Iris pigment epithelial cell (primary cell): Measurements from ENCODE around the gene IL19.
"Not testable (repeated sequence)": the region's sequence is repeated elsewhere in the genome, so short reads cannot be mapped to it uniquely, and the experiment has no call there.

Experiments
- DNase-seq: peaks from one replicate; pipeline ENCODE4 v3.0.0-alpha.2; 2011; ENCODE audit warnings: low read depth

Gene IL19

GRCh38 chr1:206776229-206776628, 5.7 kb downstream of the IL19 start:
- peak; percentile 21 for DNase-seq

DNA sequence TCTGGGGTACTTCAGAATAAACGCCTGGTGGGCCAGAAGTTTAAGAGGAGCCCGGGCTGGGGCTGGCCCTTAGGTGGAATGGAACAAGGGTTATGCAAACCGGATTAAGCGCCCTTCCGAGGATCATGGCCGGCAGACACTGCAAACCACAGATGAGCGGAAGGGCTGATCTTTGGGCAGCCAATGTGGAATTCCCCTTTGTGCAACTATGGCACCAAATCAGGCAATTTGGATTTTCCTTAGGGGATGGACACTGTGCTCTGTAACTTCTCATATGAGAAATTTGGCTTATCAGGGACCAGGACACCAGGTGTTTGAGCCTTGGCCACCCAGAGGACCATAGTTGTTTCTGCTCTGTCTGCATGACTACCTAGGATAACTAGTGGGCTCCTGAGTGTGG, 7.5 kb downstream of the IL19 start:
- no peak for DNase-seq

DNA sequence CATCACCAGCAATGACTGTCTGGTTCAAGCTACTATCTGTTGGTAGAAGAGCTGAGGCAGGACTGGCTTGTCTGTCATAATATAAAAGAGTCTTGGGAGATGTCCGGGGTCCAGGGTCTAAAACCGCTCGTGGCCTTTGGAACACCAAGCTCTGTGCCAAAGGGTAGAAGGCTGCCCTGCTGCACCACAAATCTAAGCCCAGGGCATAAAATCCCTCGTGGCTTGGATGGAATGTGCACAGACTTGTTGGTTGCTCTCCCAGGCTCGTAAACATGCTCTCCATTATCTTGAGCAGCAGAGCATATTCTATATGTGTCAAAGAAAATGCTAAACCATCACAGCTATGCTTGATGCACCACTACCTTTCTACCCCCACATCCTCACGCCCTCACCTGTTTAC, 8.3 kb downstream of the IL19 start:
- DNase-seq: not testable (repeated sequence)

DNA sequence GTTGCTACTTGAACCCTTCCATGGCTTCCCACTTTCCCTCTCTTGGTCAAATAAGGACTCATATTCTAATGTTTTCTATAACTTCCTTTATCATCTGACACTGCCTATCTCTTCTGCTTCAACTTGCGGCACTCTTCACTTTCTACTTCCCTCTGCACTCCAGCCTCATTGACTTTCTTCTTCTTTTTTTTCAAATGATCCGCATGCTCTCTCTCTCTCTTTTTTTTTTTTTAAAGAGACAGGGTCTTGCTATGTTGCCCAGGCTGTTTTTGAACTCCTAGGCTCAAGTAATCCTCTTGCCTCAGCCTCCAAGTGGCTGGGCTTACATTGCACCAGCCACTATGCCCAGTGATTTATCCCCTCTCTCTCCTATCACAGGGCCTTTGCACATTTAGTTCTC, 9.1 kb downstream of the IL19 start:
- DNase-seq: no peak

GRCh38 chr1:206782448-206782847, 11.9 kb downstream of the IL19 start:
- no peak for DNase-seq

GRCh38 chr1:206783506-206783905, 12.9 kb downstream of the IL19 start:
- no peak for DNase-seq

DNA sequence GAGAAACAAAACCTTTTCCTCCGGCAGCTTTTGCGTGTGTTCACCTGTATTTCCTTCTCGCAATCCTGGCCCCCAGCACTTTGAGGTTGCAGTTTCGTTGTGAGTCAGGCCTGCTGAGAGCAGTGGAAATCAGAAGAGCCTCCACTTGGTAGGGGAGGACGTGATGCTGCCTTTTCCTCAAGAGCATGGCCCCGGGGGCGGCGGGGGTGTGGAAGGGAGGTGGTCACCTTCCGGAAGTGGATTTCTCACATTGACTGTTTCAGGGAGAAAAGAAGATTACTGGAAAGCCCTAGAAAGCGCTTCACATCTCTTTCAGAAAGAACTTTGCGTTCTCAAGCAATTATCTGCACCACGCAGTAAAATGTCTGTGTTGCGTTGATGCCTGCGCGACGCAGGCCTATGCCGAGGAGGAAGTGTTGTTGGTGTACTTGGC, 13.9 kb downstream of the IL19 start:
- DNase-seq: no peak

DNA sequence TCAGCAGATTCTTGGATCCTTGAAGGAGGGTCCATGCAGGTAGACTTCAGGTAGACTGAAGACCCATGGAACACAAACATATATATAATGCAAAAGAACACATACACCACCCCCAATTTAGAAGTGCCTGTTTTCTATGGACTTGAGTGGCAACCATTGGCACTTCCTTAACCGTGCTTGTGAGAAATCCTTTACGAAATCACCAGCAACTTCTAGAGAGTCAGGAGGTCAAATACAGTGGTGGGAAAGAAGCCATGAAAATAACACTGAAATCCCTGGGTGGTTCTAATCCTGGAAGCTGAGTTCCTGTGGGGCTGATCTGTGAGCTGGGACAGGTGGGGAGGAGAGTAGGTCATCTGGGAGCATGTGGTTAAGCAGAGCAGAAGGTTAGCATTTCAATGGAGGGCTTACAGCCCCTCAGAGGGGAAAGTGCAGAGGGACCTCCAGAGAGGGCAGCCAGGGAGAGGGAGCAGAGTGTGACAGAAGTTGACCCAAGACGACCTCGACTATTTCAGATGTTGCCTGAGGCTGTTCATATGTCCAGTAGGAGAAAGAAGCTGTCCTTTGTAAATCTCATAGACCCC, 14.7 kb downstream of the IL19 start:
- no peak for DNase-seq

- DNase-seq: no peak
Observed at GRCh38 chr1:206786212-206786886, 15.8 kb downstream of the IL19 start.

GRCh38 chr1:206787891-206788290, 17.3 kb downstream of the IL19 start:
- no peak for DNase-seq

GRCh38 chr1:206788487-206789050, 18.0 kb downstream of the IL19 start:
- DNase-seq: no peak

DNA sequence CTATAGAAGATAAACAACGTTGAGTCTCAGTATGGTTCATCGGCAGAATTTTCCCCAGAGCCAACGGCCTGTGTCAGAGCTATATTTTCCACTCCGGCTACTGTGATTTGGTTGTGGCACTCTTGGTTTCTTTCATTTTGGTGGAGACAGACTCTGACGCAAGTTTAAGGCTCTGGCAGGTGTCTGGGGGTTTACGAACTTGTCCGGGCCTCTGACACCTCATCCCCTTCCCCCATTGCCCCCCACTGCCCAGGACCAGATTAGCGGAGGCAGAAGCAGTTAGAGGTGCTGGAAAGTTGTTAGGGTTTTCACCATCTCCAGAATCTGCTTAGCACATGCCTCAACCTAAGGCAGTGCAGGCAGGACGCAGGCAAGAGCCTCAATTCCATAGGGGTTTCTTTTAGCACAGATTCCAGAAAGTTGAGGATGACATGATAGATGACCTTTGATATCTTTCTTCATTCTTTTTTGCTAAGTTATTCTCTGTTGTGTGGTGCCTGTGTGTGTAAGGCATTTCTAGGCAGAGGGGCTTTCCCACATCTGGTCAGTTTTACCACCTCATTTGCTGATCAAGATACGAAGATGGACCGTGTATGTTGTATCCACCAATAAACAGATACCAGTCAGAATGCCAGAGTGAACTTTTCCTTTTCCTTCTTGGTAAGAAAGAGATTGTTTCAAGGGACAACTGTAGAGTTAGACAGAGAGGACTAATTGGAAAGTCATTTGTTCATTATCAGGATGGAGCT, 20.1 kb downstream of the IL19 start:
- DNase-seq: no peak

GRCh38 chr1:206792939-206793607, 22.5 kb downstream of the IL19 start:
- peak; percentile 12 for DNase-seq

GRCh38 chr1:206793620-206794019, 23.0 kb downstream of the IL19 start:
- no peak for DNase-seq

GRCh38 chr1:206794294-206794908, 23.8 kb downstream of the IL19 start:
- DNase-seq: no peak

GRCh38 chr1:206796116-206796515, 25.5 kb downstream of the IL19 start:
- DNase-seq: no peak

DNA sequence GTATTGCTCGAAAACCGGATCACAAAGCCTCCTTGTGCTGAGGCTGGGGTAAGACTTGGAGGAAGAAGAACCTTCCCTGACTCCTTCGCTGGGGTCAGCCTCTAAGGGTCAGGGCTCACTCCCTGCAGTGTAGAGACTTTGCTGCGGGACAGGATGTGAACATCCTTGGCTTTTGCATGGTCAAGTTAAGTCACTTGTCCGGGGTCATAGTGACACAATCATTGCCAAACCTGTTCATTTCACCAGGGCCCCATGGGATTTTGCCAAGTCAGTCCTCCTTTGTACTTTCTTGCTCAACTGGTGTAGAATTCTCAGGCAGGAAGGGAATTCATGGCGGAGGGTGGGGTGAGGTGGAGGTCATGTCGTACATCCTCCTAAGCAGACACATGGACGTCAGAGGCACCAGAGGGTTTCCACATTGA, 26.4 kb downstream of the IL19 start:
- no peak for DNase-seq

DNA sequence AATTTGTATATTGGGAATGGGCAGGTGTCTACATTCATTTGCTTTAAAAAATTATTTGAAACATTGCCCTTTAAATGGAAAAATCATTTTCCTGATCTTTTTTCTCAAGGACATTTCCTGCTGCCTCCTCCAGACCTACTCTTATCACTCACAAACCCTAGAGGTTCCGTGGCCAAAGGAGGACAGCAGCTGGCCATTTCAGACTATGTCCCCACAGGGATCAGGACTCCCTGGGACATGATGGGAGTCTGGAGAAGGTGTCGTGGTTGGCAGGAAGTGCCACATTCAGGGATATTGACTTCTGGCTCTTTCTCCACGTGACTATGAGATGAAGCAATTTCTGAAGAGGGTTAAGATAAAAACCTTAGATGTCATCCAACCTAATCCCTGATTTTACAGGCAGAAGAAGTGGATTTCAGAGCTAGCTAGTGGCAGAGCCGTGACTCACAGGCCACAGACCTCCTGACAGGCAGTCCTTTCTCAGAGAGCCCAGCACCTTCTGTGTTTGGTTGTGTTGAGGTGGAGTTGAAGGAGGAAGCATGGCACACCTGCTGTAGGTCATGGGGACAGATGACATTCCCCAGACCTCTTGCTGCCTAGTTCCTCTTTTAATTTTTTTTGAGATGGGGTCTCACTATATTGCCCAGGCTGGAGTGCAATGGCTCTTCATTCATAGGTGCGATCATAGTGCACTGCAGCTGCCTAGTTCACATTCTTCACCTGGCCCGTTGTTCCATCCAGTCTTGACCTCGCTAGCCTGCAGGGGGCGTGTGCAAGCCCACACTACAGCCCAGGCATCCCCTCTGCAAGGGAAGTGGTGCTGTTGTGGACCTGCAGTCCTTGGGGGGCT, 27.2 kb downstream of the IL19 start:
- DNase-seq: peak; percentile 18

GRCh38 chr1:206798384-206798996, 27.9 kb downstream of the IL19 start:
- no peak for DNase-seq

DNA sequence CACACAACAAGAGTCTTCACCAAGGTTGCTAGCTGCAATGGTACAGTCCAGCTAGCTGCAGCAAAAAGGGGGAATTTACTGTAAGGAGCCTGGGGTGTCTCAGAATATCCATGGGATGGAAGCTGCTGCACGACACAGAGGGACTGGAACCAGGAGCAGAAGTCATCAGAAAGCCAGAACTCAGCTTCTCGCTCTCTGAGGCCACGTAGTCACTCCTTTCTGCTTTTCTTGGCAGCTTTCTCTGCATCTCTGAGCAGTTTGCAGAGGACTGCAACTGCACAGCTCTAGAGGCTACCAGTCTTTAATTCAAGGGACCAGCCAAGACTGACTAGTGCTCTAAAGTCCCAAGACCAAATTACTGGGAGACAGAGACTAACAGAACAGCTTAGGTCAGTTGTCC, 28.7 kb downstream of the IL19 start:
- no peak for DNase-seq

DNA sequence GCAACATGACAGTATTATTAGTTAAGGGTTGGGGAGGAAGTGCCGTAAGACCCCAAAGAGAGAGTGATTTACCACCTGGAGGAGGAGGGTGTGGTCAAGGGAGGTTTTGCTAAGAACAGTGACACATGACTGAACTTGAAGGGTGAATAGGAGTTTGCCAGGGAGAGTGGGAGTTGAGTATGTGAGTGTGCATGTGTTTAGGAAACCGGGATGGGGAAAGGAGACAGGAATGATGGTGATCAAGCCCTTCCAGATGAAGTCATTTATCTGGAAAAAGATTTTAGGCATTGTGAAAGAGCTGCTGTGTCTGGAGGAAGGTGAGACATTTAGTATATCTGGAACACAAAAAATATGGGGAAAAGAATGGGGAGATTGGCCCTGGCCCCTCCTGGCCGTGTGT, 29.8 kb downstream of the IL19 start:
- DNase-seq: no peak
